SK-N-SH (cell line): Measurements from ENCODE around the gene TTC22.

ENCODE experiments used
- CHD2 ChIP-seq: fragments of 150-350 bp; IDR thresholded peaks from 2 replicates; pipeline ENCODE4 v1.6.1; 2018; ENCODE audit warnings: low read length; ENCODE audit not compliant: partially characterized antibody
- EP300 ChIP-seq, 2 experiments: IDR thresholded peaks; 2 replicates each; pipeline versions ENCODE4 v1.4.0 to v1.6.1; 2012; ENCODE audit warnings: borderline replicate concordance in 1 of 2, low read depth in 1 of 2, low read length in 1 of 2
- NRF1 ChIP-seq: IDR thresholded peaks from 2 replicates; pipeline ENCODE4 v1.6.1; 2012; ENCODE audit warnings: low read depth, mild to moderate bottlenecking, low read length
- SMC3 ChIP-seq: IDR thresholded peaks from 2 replicates; pipeline ENCODE4 v1.6.1; 2012; ENCODE audit warnings: low read depth, low read length, improper control_type of control experiment
- TF ChIP-seq, protein P1 (sequence below): IDR thresholded peaks from 2 replicates; pipeline ENCODE4 v1.4.0; 2012; ENCODE audit warnings: low read depth

DNA sequence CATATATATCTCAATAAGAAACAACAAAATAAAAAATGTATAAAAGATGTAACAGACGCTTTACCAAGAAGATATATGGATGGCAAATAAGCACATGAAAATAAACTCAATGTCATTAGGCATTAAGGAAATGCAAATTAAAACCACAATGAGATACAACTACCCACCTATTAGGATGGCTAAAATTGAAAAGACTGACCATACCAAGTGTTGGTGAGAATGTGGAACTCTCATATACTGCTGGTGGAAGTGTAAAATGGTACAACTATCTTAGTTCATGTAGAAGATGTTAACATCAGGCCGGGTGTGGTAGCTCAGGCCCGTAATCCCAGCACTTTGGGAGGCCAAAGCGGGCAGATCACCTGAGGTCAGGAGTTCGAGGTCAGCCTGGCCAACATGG is 42.3 kb upstream of the TTC22 start:
- TF ChIP-seq EP300 (IDR thresholded peaks at IDR 0.05; ENCODE audit: borderline replicate concordance in 1 of 2, low read depth in 1 of 2, low read length in 1 of 2) (no peak), SMC3 (no peak), CHD2 (no peak), NRF1 (no peak)
- TF ChIP-seq, protein P1, sequence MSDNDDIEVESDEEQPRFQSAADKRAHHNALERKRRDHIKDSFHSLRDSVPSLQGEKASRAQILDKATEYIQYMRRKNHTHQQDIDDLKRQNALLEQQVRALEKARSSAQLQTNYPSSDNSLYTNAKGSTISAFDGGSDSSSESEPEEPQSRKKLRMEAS, result no peak
